Omental fat pad (tissue), 4 donors: ENCODE results near the gene SIX3. TPM values are rescaled to one million over a fixed set of nuclear protein-coding genes. Genes with fewer than 3 reads are reported as not detected.

Experiments used
- ATAC-seq: fragments of 150-250 bp; one replicate; pipeline ENCODE4 v1.9.1; 2016; ENCODE audit warnings: mild to moderate bottlenecking, moderate library complexity; ENCODE audit not compliant: low FRiP score
- DNase-seq: peaks from one replicate; pipeline ENCODE4 v3.0.0-alpha.2; 2019; ENCODE audit warnings: low spot score
- CTCF ChIP-seq, 3 donors: fragments of 450-650 bp; IDR thresholded peaks; one replicate each; pipeline ENCODE4 v1.5.1; 2016 to 2017; ENCODE audit warnings: antibody characterized with exemption in 3 of 3, mild to moderate bottlenecking in 3 of 3, moderate library complexity in 2 of 3
- total RNA-seq, 4 donors: library from RNA; depleted of rRNA; stranded (reverse); fragments of >200 nt; gene quantifications; one replicate each; pipeline ENCODE4 v1.1.0, GENCODE V29; 2016

Gene SIX3
- total RNA-seq, 4 donors from 2014 or later: not detected

GRCh38 chr2:44906972-44907371 is 34.5 kb upstream of the SIX3 start:
- ATAC-seq: no peak
- no peak for DNase-seq
- no peak for TF ChIP-seq CTCF (IDR thresholded peaks at IDR 0.05)

- DNase-seq (no peak), ATAC-seq (no peak)
- TF ChIP-seq CTCF (IDR thresholded peaks at IDR 0.05): no peak
Observed at GRCh38 chr2:44909831-44910230, 31.7 kb upstream of the SIX3 start.

- DNase-seq: no peak
- ATAC-seq: peak; percentile 59
- no peak for TF ChIP-seq CTCF (IDR thresholded peaks at IDR 0.05)
Observed at GRCh38 chr2:44912660-44913059, 28.8 kb upstream of the SIX3 start.

- ATAC-seq: no peak
Observed at GRCh38 chr2:44916291-44916690, 25.2 kb upstream of the SIX3 start.

GRCh38 chr2:44918095-44918775 is 23.3 kb upstream of the SIX3 start:
- DNase-seq (no peak), ATAC-seq (no peak)
- TF ChIP-seq CTCF (IDR thresholded peaks at IDR 0.05): no peak

More at GRCh38 chr2:44916291-44916690, 25.2 kb upstream of the SIX3 start:
- no peak for DNase-seq
- no peak for TF ChIP-seq CTCF (IDR thresholded peaks at IDR 0.05)

GRCh38 chr2:44920751-44921150 is 20.8 kb upstream of the SIX3 start:
- DNase-seq: no peak
- no peak for TF ChIP-seq CTCF (IDR thresholded peaks at IDR 0.05)
- ATAC-seq: no peak

DNA sequence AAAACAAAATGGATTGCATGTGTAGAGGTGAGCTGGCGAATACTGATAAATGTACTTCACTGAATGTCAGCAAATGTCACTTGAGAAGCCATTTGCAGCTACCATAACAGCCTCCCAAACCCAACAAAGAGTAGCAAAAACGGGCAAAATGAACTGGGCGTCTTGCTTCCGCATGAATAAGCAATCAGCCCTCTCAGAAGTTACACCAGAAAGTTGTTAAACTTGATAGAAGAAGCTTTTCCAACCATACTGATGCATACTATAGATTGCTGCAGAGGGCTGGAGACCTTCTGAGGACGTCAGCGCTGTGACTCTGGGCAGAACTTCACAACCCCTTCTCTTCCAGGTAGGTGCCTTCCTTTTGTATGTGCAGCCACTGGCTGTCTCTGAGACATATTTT is 18.7 kb upstream of the SIX3 start:
- ATAC-seq (no peak), DNase-seq (no peak)
- no peak for TF ChIP-seq CTCF (IDR thresholded peaks at IDR 0.05)
